Thyroid gland (tissue), 4 donors: ENCODE results near the gene SLC25A23. TPM values are rescaled to one million over a fixed set of nuclear protein-coding genes. Genes with fewer than 3 reads are reported as not detected.
"Not testable (repeated sequence)": the region's sequence is repeated elsewhere in the genome, so short reads cannot be mapped to it uniquely, and the experiment has no call there.

Experiments
- DNase-seq, 2 donors: peaks; one replicate each; pipeline ENCODE4 v3.0.0-alpha.2; 2019
- H3K27ac ChIP-seq, 3 donors: fragments of 200-600 bp; sonication (generic); 1 replicate in 2 of 3; 2 replicates in 1 of 3; pipeline ENCODE4 v1.5.1; 2016 to 2019; ENCODE audit warnings: mild to moderate bottlenecking in 1 of 3, moderate library complexity in 1 of 3
- H3K27me3 ChIP-seq: fragments of 200-600 bp; sonication (generic); one replicate; pipeline ENCODE4 v1.5.1; 2019
- H3K36me3 ChIP-seq, 2 donors: fragments of 200-600 bp; sonication (generic); one replicate each; pipeline ENCODE4 v1.5.1; 2016 to 2019
- H3K4me1 ChIP-seq, 2 donors: fragments of 200-600 bp; sonication (generic); one replicate each; pipeline ENCODE4 v1.5.1; 2017 to 2019
- H3K4me3 ChIP-seq, 3 donors: fragments of 200-600 bp; sonication (generic); replicated peaks in 1 of 3; 1 replicate in 2 of 3; 2 replicates in 1 of 3; pipeline ENCODE4 v1.5.1; 2016; ENCODE audit warnings: mild to moderate bottlenecking in 1 of 3
- H3K9me3 ChIP-seq: fragments of 200-600 bp; sonication (generic); one replicate; pipeline ENCODE4 v1.5.1; 2017
- CTCF ChIP-seq, 6 experiments: fragments of 200-600 bp in 3 of 6; fragments of 450-650 bp in 3 of 6; sonication (generic) in 3 of 6; IDR thresholded peaks; one replicate each; pipeline ENCODE4 v1.5.1; 2016 to 2019; ENCODE audit warnings: antibody characterized with exemption in 6 of 6, mild to moderate bottlenecking in 2 of 6, inconsistent platforms in 1 of 6, moderate library complexity in 1 of 6
- POLR2A ChIP-seq, 2 donors: fragments of 450-650 bp; IDR thresholded peaks; one replicate each; pipeline ENCODE4 v1.6.1; 2017; ENCODE audit warnings: antibody characterized with exemption in 2 of 2, mild to moderate bottlenecking in 2 of 2, moderate library complexity in 1 of 2
- WGBS, 2 donors: methylation state at CpG; one replicate each; pipeline ENCODE4 v1.1.5; 2017; 5-methylcytosine and 5-hydroxymethylcytosine counted together
- intact Hi-C: fragments of 100-400 bp; cut with DNase I; formaldehyde crosslinking; loops from one replicate; pipeline ENCODE4 v1.15.1; 2023
- total RNA-seq, 4 donors: library from RNA; depleted of rRNA; stranded (reverse); fragments of >200 nt; gene quantifications; one replicate each; pipeline ENCODE4 v1.2.3, GENCODE V29; 2016

SLC25A23 gene
- total RNA-seq, 4 donors from 2014 or later, result 75.2 to 214 (median 152) TPM

DNA sequence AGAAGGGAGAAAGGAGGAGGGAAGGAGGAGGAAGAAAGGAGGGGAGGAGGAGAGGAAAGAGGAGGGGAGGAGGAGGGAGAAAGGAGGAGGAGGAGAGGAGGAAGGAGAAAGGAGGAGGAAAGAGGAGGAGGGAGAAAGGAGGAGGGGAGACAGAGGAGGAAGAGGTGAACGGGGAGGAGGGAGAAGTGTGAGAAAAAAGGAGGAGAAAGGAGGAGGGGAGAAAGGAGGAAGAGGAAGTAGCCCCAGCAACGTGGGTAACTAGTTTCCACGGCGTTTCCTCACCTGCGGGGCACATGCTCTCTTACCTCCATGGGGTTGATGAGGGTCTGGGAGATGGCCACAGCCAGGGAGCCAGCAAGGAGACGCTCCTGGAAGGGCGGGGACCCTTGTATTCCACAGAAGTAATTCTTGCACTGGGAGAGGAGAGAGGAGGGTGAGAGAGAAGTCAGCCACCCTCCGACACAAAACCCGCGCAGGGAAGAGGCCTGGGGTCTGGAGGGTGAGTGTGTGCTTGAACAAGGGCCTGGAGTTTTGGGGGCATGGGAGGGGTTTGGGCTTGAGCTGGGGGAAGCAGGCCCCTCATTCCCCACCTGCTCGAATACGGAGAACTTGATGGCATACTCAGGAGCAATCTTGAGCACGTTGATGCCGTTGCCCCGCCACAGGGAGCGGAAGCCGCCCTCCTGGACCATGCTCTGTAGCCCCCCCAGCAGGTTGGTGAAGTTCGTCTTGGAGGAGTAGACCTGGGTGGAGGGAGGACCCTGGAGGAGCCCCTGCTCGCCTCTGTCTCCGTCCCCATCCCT, 30.0 kb downstream of the SLC25A23 start:
- no peaks in the 10 kb centered on the region for H3K27me3 ChIP-seq
- H3K4me3 ChIP-seq, result no peak overlapping the region
- intact Hi-C loops, result loop anchor here (10.0 kb wide), 1 partner anchor 55 kb away; the partner anchor contains the start of genes ALKBH7 and PSPN
- no peaks in the 10 kb centered on the region for H3K9me3 ChIP-seq
- no peaks in the 10 kb centered on the region for H3K36me3 ChIP-seq
- 59 to 63% methylated on average over 20 of the region's 20 CpGs for WGBS, 2 donors
- no peak for TF ChIP-seq CTCF (IDR thresholded peaks at IDR 0.05)
- no peak for TF ChIP-seq POLR2A (IDR thresholded peaks at IDR 0.05)
- no peak for DNase-seq
- peaks cover 0 to 6% of the 10 kb centered on the region in 2 donors for H3K4me1 ChIP-seq
- H3K27ac ChIP-seq, result no peak overlapping the region

GRCh38 chr19:6428692-6429418, 30.7 kb downstream of the SLC25A23 start:
- not testable (repeated sequence) for H3K27ac ChIP-seq, H3K4me3 ChIP-seq, H3K9me3 ChIP-seq, H3K4me1 ChIP-seq, H3K36me3 ChIP-seq, H3K27me3 ChIP-seq, DNase-seq
- intact Hi-C loops, result loop anchor here (10.0 kb wide), 1 partner anchor 54 kb away; the partner anchor contains the start of genes ALKBH7 and PSPN
- 88% methylated on average over 2 of the region's 2 CpGs for WGBS, 2 donors

GRCh38 chr19:6427131-6427530, 32.5 kb downstream of the SLC25A23 start:
- no peak for TF ChIP-seq POLR2A (IDR thresholded peaks at IDR 0.05)
- no peak for TF ChIP-seq CTCF (IDR thresholded peaks at IDR 0.05)
- Histone ChIP-seq H3K36me3 (no peaks in the 10 kb centered on the region), H3K27me3 (no peaks in the 10 kb centered on the region), H3K4me3 (no peak overlapping the region), H3K27ac (no peak overlapping the region), H3K9me3 (no peaks in the 10 kb centered on the region), H3K4me1 (peaks cover 12 to 21% of the 10 kb centered on the region in 2 donors)
- WGBS, 2 donors, result 92 to 94% methylated on average over 5 to 18 of the region's 18 CpGs
- intact Hi-C loops, result loop anchor here (10.0 kb wide), 1 partner anchor 52 kb away; the partner anchor contains the start of genes ALKBH7 and PSPN
- DNase-seq, result no peak

DNA sequence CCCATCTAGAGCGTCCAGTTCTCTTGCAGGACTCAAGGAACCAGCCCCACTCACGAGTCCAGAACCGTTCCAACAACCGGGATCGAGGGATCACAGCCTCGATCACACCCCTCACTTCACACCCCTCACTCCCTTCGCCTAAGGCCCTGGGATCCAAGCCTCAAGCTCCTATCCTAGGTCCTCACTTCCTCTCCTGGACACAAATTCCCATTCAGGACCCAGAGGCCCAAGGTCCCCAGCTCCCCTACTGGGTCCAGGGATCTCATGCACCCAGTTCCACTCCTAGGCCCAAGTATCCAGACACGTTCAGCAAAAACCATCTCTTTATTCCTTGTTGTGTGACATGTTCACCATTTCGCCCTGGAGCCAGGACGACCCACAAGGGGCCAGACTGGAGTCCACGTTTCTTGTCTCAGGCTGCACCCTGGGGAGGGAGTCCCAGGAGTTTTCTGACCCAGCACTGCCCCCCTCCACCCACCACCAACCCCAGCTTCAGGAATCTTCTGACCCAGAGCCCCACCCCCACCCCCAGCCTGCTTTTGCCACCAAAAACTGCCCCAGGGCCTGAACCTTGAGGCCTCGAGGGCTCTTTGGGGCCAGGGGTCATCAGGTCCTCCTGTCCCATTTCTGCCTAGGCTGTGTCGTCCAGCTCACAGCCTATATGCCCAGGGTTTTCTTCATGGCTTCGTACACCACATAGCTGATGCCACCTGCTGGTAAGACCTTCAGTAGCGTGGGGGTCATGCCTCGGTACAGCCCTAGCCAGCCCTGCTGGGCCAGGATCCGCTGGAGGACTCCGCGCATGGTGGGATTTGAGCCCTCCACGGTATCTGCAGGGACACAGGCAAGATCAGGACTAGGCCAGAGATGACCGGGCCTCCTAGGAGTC, 33.6 kb downstream of the SLC25A23 start:
- peak overlapping the region; percentile 6 to 74 (median 66) for H3K27ac ChIP-seq
- no peaks in the 10 kb centered on the region for H3K27me3 ChIP-seq
- WGBS, 2 donors, result 84 to 93% methylated on average over 13 to 19 of the region's 21 CpGs
- peaks cover 4 to 6% of the 10 kb centered on the region in 2 donors for H3K36me3 ChIP-seq
- no peak for DNase-seq
- intact Hi-C loops, result loop anchor here (10.0 kb wide), 1 partner anchor 51 kb away; the partner anchor contains the start of genes ALKBH7 and PSPN
- H3K4me1 ChIP-seq, result peaks cover 12 to 24% of the 10 kb centered on the region in 2 donors
- TF ChIP-seq POLR2A (IDR thresholded peaks at IDR 0.05) (no peak), CTCF (IDR thresholded peaks at IDR 0.05) (no peak)
- H3K9me3 ChIP-seq, result no peaks in the 10 kb centered on the region
- no peak overlapping the region for H3K4me3 ChIP-seq
